Measurements from ENCODE around the gene CASKIN2. TPM values are rescaled to one million over a fixed set of nuclear protein-coding genes. Genes with fewer than 3 reads are reported as not detected.

The CASKIN2 gene
- total and polyA plus RNA-seq, 10 of the 15 experiments (the other 5 are each of a cell fraction or from before 2014, with no cell fraction given) = 0.02 to 2.7 (median 0.44) TPM; not detected in 1

GRCh38 chr17:75565066-75565465 is 49.7 kb upstream of the CASKIN2 start:
- TF ChIP-seq POLR2A (IDR thresholded peaks at IDR 0.05; ENCODE audit: low read depth, low read length) (no peak), SIX5 (IDR thresholded peaks at IDR 0.05; ENCODE audit: low read depth, low read length, severe bottlenecking) (no peak), ZZZ3 (IDR thresholded peaks at IDR 0.05; ENCODE audit: control insufficient read depth, insufficient read length, low read depth) (no peak), SREBF1 (IDR thresholded peaks at IDR 0.05; ENCODE audit: low read length) (no peak), PML (IDR thresholded peaks at IDR 0.05; ENCODE audit: low read length) (no peak), SUPT20H (IDR thresholded peaks at IDR 0.05; ENCODE audit: borderline replicate concordance, control insufficient read depth, low read depth, low read length) (no peak), MYB (IDR thresholded peaks at IDR 0.05; ENCODE audit: borderline replicate concordance, low read depth, low read length) (no peak), ZBTB11 (CRISPR knock-in tag; IDR thresholded peaks at IDR 0.05) (no peak), BMI1 (IDR thresholded peaks at IDR 0.05; ENCODE audit: borderline replicate concordance) (no peak), HDGF (IDR thresholded peaks at IDR 0.05) (no peak), CREM (IDR thresholded peaks at IDR 0.05; ENCODE audit: low read depth) (no peak), CBX5 (IDR thresholded peaks at IDR 0.05; ENCODE audit: low read depth) (no peak), NFYA (IDR thresholded peaks at IDR 0.05; ENCODE audit: borderline replicate concordance, low read depth, low read length) (no peak)
- TF ChIP-seq, protein P1, sequence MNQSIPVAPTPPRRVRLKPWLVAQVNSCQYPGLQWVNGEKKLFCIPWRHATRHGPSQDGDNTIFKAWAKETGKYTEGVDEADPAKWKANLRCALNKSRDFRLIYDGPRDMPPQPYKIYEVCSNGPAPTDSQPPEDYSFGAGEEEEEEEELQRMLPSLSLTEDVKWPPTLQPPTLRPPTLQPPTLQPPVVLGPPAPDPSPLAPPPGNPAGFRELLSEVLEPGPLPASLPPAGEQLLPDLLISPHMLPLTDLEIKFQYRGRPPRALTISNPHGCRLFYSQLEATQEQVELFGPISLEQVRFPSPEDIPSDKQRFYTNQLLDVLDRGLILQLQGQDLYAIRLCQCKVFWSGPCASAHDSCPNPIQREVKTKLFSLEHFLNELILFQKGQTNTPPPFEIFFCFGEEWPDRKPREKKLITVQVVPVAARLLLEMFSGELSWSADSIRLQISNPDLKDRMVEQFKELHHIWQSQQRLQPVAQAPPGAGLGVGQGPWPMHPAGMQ (IDR thresholded peaks at IDR 0.05; ENCODE audit: borderline replicate concordance) = no peak
- Histone ChIP-seq H2AFZ (ENCODE audit: control insufficient read depth, low read depth, low read length) (no peak overlapping the region), H3K36me3 (ENCODE audit: control insufficient read depth in 2 of 2, insufficient read depth in 2 of 2, low read length in 1 of 2) (no peaks in the 10 kb centered on the region), H3K9me3 (replicated peaks; ENCODE audit: control insufficient read depth, insufficient read depth, low read length) (no peaks in the 10 kb centered on the region), H3K4me3 (no peak overlapping the region), H3K27ac (ENCODE audit: control insufficient read depth, insufficient read depth) (no peak overlapping the region), H3K79me2 (ENCODE audit: control insufficient read depth, insufficient read depth, low read length) (no peaks in the 10 kb centered on the region), H3K4me2 (ENCODE audit: control insufficient read depth, insufficient read depth) (no peak overlapping the region), H3K27me3 (replicated peaks in 1 of 2; ENCODE audit: control insufficient read depth in 2 of 2, insufficient read depth in 2 of 2, low read length in 1 of 2) (no peaks in the 10 kb centered on the region), H4K20me1 (ENCODE audit: control insufficient read depth, insufficient read depth) (no peaks in the 10 kb centered on the region), H3K4me1 (ENCODE audit: control insufficient read depth, insufficient read depth, low read length) (peaks cover 9% of the 10 kb centered on the region), H3K9ac (ENCODE audit: control insufficient read depth, insufficient read depth, low read length) (no peak overlapping the region)
- no TSS peak for BruUV-seq (replicated peaks)
- ChIA-PET CTCF (no interaction called here), SMC1A (ENCODE audit: uncharacterized antibody, unreplicated experiment) (no interaction called here), RAD21 (ENCODE audit: unreplicated experiment) (no interaction called here), POLR2A (interaction anchor here (0.6 kb wide), 1 partner anchor 124 kb away, joined by 5 read pairs; no protein-coding TSS in a partner anchor)
- in situ Hi-C loops (cut with MboI) = no loop called here
- intact Hi-C loops (cut with micrococcal nuclease; ENCODE audit: unreplicated experiment) = no loop called here
- WGBS (ENCODE audit: insufficient coverage, insufficient replicate concordance, low lambda C conversion rate, missing lambda C conversion rate) = 55% methylated on average over 7 of the region's 7 CpGs
- ATAC-seq = no peak
- no peak for DNase-seq (ENCODE audit: low read depth, low spot score)
- no peak for FAIRE-seq

All from GM12878 (cell line).